Neural cell (in vitro differentiated cells): ENCODE results near the gene GPR150. TPM values are rescaled to one million over a fixed set of nuclear protein-coding genes. Genes with fewer than 3 reads are reported as not detected.

Source experiments
- H2AFZ ChIP-seq: fragments of 200-600, 300-800 bp; sonication (generic), shearing (Covaris generic); 2 replicates; pipeline ENCODE4 v1.6.0; 2014; ENCODE audit warnings: low read depth, mild to moderate bottlenecking, antibody characterized with exemption, low read length, moderate library complexity
- H3F3A ChIP-seq: fragments of 200-600 bp; shearing (Covaris generic); 2 replicates; pipeline ENCODE4 v1.6.1; 2016; ENCODE audit warnings: mild to moderate bottlenecking, moderate library complexity, mixed read lengths, antibody characterized with exemption, low read length; ENCODE audit not compliant: insufficient read depth, poor library complexity, severe bottlenecking
- H3K27ac ChIP-seq: fragments of 200-600, 300-800 bp; sonication (generic), shearing (Covaris generic); 2 replicates; pipeline ENCODE4 v1.5.1; 2014; ENCODE audit warnings: mild to moderate bottlenecking, low read length, moderate library complexity
- H3K27me3 ChIP-seq: fragments of 300-800, 200-600 bp; sonication (generic), shearing (Covaris generic); 2 replicates; pipeline ENCODE4 v1.6.0; 2014; ENCODE audit warnings: mild to moderate bottlenecking, low read depth, low read length, moderate library complexity; ENCODE audit not compliant: insufficient read depth
- H3K36me3 ChIP-seq: fragments of 300-800, 200-600 bp; sonication (generic), shearing (Covaris generic); 2 replicates; pipeline ENCODE4 v1.5.1; 2014; ENCODE audit warnings: mild to moderate bottlenecking, antibody characterized with exemption, low read length, moderate library complexity; ENCODE audit not compliant: insufficient read depth
- H3K4me2 ChIP-seq: fragments of 300-800, 200-600 bp; sonication (generic), shearing (Covaris generic); 2 replicates; pipeline ENCODE4 v1.6.0; 2014; ENCODE audit warnings: mild to moderate bottlenecking, low read length
- H3K4me3 ChIP-seq: fragments of 300-800, 200-600 bp; sonication (generic), shearing (Covaris generic); 2 replicates; pipeline ENCODE4 v1.5.1; 2014; ENCODE audit warnings: mild to moderate bottlenecking, low read length, moderate library complexity
- H3K79me2 ChIP-seq: fragments of 200-600 bp; shearing (Covaris generic); replicated peaks from 2 replicates; pipeline ENCODE4 v1.6.0; 2014; ENCODE audit warnings: mild to moderate bottlenecking, low read length, moderate library complexity; ENCODE audit not compliant: insufficient read depth
- H3K9ac ChIP-seq: fragments of 300-800, 200-600 bp; sonication (generic), shearing (Covaris generic); 2 replicates; pipeline ENCODE4 v1.6.1; 2016; ENCODE audit warnings: mild to moderate bottlenecking, low read length, mixed read lengths
- H3K9me2 ChIP-seq: fragments of 200-600 bp; shearing (Covaris generic); 2 replicates; pipeline ENCODE4 v1.6.1; 2016; ENCODE audit warnings: mild to moderate bottlenecking, low read length, mixed read lengths; ENCODE audit not compliant: insufficient read depth
- H3K9me3 ChIP-seq: fragments of 200-600, 300-800 bp; sonication (generic), shearing (Covaris generic); 2 replicates; pipeline ENCODE4 v1.6.1; 2016; ENCODE audit warnings: mild to moderate bottlenecking, mixed run types, low read length, moderate library complexity, mixed read lengths
- H4K20me1 ChIP-seq: fragments of 200-600 bp; shearing (Covaris generic); 2 replicates; pipeline ENCODE4 v1.6.1; 2016; ENCODE audit warnings: mild to moderate bottlenecking, mixed run types; ENCODE audit not compliant: insufficient read depth
- EP300 ChIP-seq: fragments of 450-650 bp; conservative IDR thresholded peaks from 2 replicates; pipeline ENCODE4 v1.6.1; 2014; ENCODE audit warnings: antibody characterized with exemption, mild to moderate bottlenecking, moderate library complexity; ENCODE audit not compliant: poor library complexity, severe bottlenecking
- EZH2 ChIP-seq: fragments of 200-600, 300-800 bp; shearing (Covaris generic), sonication (generic); IDR thresholded peaks from 2 replicates; pipeline ENCODE4 v1.6.1; 2014; ENCODE audit warnings: antibody characterized with exemption, low read length, borderline replicate concordance, mild to moderate bottlenecking; ENCODE audit not compliant: insufficient read depth, poor library complexity, severe bottlenecking
- MXI1 ChIP-seq: fragments of 450-650 bp; conservative IDR thresholded peaks from 2 replicates; pipeline ENCODE4 v1.6.1; 2014; ENCODE audit warnings: antibody characterized with exemption, mild to moderate bottlenecking; ENCODE audit not compliant: poor library complexity, severe bottlenecking
- POLR2AphosphoS5 ChIP-seq: IDR thresholded peaks from 2 replicates; pipeline ENCODE4 v1.6.1; 2012
- RAD21 ChIP-seq: fragments of 450-650 bp; conservative IDR thresholded peaks from 2 replicates; pipeline ENCODE4 v1.6.1; 2014; ENCODE audit warnings: antibody characterized with exemption, mild to moderate bottlenecking, moderate library complexity
- REST ChIP-seq: IDR thresholded peaks from 2 replicates; pipeline ENCODE4 v1.6.1; 2012; ENCODE audit warnings: borderline replicate concordance
- SMC3 ChIP-seq: fragments of 450-650 bp; conservative IDR thresholded peaks from 2 replicates; pipeline ENCODE4 v1.6.1; 2014; ENCODE audit warnings: antibody characterized with exemption, mild to moderate bottlenecking, moderate library complexity; ENCODE audit not compliant: poor library complexity
- TAF1 ChIP-seq: IDR thresholded peaks from 2 replicates; pipeline ENCODE4 v1.6.1; 2012; ENCODE audit warnings: low read depth
- polyA plus RNA-seq: library from polyadenylated mRNA; depleted of rRNA; stranded (reverse); fragments of >200 nt; gene quantifications from 2 replicates; pipeline ENCODE4 v1.2.3, GENCODE V29; 2014
- TF ChIP-seq, protein P1 (sequence below): fragments of 450-650 bp; IDR thresholded peaks from 2 replicates; pipeline ENCODE4 v1.5.1; 2014; ENCODE audit warnings: antibody characterized with exemption, mild to moderate bottlenecking, moderate library complexity; ENCODE audit not compliant: poor library complexity, severe bottlenecking

Gene GPR150
- polyA plus RNA-seq, 1 donor from 2014 or later, result not detected

DNA sequence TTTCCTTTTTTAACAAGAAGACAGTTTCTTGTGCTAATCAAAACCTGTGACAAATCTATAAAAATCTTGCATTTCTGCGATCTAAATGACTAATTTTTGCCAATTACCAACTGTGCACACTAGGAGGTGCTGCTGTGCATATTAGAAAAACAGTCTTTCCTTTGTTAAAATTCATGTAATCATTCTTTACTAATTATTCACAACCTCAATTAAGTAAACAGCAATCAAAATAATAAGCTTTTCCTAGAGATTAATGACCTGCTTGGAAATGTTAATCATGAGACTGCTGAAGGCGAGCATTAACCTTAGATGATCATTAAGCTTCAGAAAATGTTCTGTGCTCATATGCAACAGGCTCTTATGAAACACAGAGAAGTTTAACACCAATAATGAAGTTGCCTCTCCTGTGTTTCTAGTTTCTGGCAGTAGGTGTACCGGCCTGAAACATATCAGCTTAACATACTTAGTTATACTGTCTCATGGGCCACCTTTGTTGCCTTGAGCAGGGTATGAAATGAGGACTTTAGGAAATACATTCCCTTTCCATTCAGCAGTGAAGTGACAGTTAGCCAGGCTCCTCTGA, 44.4 kb downstream of the GPR150 start:
- H3K9me3 ChIP-seq, result no peaks in the 10 kb centered on the region
- no peaks in the 10 kb centered on the region for H3K36me3 ChIP-seq
- H2AFZ ChIP-seq, result no peak overlapping the region
- no peaks in the 10 kb centered on the region for H4K20me1 ChIP-seq
- no peaks in the 10 kb centered on the region for H3K9me2 ChIP-seq
- H3K27me3 ChIP-seq, result no peaks in the 10 kb centered on the region
- H3K79me2 ChIP-seq, result no peaks in the 10 kb centered on the region
- TF ChIP-seq TAF1 (no peak), MXI1 (no peak), SMC3 (peak; percentile 45), RAD21 (peak; percentile 48)
- TF ChIP-seq, protein P1, sequence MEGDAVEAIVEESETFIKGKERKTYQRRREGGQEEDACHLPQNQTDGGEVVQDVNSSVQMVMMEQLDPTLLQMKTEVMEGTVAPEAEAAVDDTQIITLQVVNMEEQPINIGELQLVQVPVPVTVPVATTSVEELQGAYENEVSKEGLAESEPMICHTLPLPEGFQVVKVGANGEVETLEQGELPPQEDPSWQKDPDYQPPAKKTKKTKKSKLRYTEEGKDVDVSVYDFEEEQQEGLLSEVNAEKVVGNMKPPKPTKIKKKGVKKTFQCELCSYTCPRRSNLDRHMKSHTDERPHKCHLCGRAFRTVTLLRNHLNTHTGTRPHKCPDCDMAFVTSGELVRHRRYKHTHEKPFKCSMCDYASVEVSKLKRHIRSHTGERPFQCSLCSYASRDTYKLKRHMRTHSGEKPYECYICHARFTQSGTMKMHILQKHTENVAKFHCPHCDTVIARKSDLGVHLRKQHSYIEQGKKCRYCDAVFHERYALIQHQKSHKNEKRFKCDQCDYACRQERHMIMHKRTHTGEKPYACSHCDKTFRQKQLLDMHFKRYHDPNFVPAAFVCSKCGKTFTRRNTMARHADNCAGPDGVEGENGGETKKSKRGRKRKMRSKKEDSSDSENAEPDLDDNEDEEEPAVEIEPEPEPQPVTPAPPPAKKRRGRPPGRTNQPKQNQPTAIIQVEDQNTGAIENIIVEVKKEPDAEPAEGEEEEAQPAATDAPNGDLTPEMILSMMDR, result peak; percentile 64
- no peak overlapping the region for H3K4me2 ChIP-seq
- H3K27ac ChIP-seq, result no peak overlapping the region
- H3F3A ChIP-seq, result no peaks in the 10 kb centered on the region
- H3K4me3 ChIP-seq, result no peak overlapping the region
- no peak overlapping the region for H3K9ac ChIP-seq

DNA sequence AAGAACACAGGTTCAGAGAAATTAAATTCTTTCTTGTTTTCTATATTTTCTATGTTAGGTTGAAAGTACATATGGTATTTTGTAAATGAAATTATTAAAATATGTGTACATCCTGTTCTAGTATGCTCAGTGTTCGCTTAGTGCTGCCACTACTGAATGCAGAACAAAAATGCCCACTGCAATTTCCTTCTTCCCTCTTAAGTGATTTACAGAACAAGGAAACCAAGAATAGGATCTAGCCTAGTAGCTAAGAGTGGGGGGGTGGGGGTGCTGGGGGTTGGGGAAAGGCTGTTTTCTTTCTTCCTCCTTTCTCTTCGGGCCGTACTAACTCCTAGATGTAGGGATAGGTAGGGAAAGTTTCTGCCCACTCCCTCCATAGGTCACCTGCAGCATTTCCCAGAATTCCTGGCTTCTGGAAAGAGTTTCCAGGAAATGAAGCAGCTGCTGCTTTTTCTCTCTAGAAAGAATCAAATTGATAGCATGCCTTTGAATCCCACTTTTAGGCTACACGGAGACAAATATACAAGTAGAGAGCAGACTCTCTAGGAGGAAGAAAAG, 47.3 kb downstream of the GPR150 start:
- Histone ChIP-seq H3K4me2 (no peak overlapping the region), H3K27ac (no peak overlapping the region), H3K4me3 (no peak overlapping the region), H3K27me3 (no peaks in the 10 kb centered on the region), H4K20me1 (no peaks in the 10 kb centered on the region), H3K9ac (no peak overlapping the region), H3K36me3 (no peaks in the 10 kb centered on the region), H3K79me2 (no peaks in the 10 kb centered on the region), H3F3A (no peaks in the 10 kb centered on the region), H3K9me3 (no peaks in the 10 kb centered on the region), H2AFZ (no peak overlapping the region), H3K9me2 (no peaks in the 10 kb centered on the region)
- TF ChIP-seq EZH2 (no peak), POLR2AphosphoS5 (no peak), MXI1 (no peak), SMC3 (no peak), REST (no peak), TAF1 (no peak), RAD21 (no peak), EP300 (no peak)
- TF ChIP-seq, protein P1, result no peak
